HL-60 (cell line): ENCODE measurements around the gene PANK4.

Source experiments
- DNase-seq, 2 experiments: peaks; one replicate each; pipeline ENCODE4 v3.0.0-alpha.2; 2010 to 2020; ENCODE audit warnings: low read depth in 1 of 2, low spot score in 1 of 2
- H3K27ac ChIP-seq: fragments of 250-450 bp; sonication (Bioruptor Pico); replicated peaks from 2 replicates; pipeline ENCODE4 v1.5.1; 2020; ENCODE audit warnings: mild to moderate bottlenecking, moderate library complexity
- H3K27me3 ChIP-seq: fragments of 250-450 bp; sonication (Bioruptor Pico); 2 replicates; pipeline ENCODE4 v1.5.1; 2021; ENCODE audit warnings: mild to moderate bottlenecking, moderate library complexity; ENCODE audit not compliant: insufficient read depth, poor library complexity, severe bottlenecking
- H3K4me3 ChIP-seq: replicated peaks from 2 replicates; pipeline ENCODE4 v1.5.1; 2011; ENCODE audit warnings: mild to moderate bottlenecking, control low read depth, low read length; ENCODE audit not compliant: insufficient read depth
- CTCF ChIP-seq: IDR thresholded peaks from one replicate; pipeline ENCODE4 v1.5.1; 2011; ENCODE audit warnings: low read length, control low read depth, inconsistent platforms; ENCODE audit not compliant: insufficient read depth
- GABPA ChIP-seq: IDR thresholded peaks from 2 replicates; pipeline ENCODE4 v1.6.1; 2012; ENCODE audit warnings: low read depth
- POLR2AphosphoS5 ChIP-seq: IDR thresholded peaks from 2 replicates; pipeline ENCODE4 v1.6.1; 2012; ENCODE audit warnings: low read depth
- REST ChIP-seq: IDR thresholded peaks from 2 replicates; pipeline ENCODE4 v1.6.1; 2012; ENCODE audit warnings: low read depth; ENCODE audit not compliant: insufficient replicate concordance
- SPI1 ChIP-seq: IDR thresholded peaks from 2 replicates; pipeline ENCODE4 v1.6.1; 2012; ENCODE audit warnings: low read depth, mild to moderate bottlenecking, borderline replicate concordance

Gene PANK4

GRCh38 chr1:2519029-2519685 lies 7.2 kb downstream of the PANK4 start:
- DNase-seq, result no peak
- no peak for TF ChIP-seq GABPA
- no peak for TF ChIP-seq SPI1
- TF ChIP-seq CTCF, result no peak
- no peak for TF ChIP-seq POLR2AphosphoS5
- Histone ChIP-seq H3K27ac (no peak overlapping the region), H3K4me3 (no peak overlapping the region), H3K27me3 (no peaks in the 10 kb centered on the region)

GRCh38 chr1:2518528-2518927 lies 7.9 kb downstream of the PANK4 start:
- TF ChIP-seq REST (no peak), CTCF (no peak), GABPA (no peak), SPI1 (no peak), POLR2AphosphoS5 (no peak)
- H3K27ac ChIP-seq, result no peak overlapping the region
- DNase-seq, result no peak
- H3K27me3 ChIP-seq, result no peaks in the 10 kb centered on the region
- no peak overlapping the region for H3K4me3 ChIP-seq

GRCh38 chr1:2517966-2518365 lies 8.4 kb downstream of the PANK4 start:
- no peaks in the 10 kb centered on the region for H3K27me3 ChIP-seq
- DNase-seq, result no peak
- no peak overlapping the region for H3K4me3 ChIP-seq
- no peak for TF ChIP-seq GABPA
- TF ChIP-seq SPI1, result no peak
- TF ChIP-seq REST, result no peak
- no peak overlapping the region for H3K27ac ChIP-seq

- TF ChIP-seq SPI1, result no peak
- TF ChIP-seq REST, result no peak
- TF ChIP-seq GABPA, result no peak
- TF ChIP-seq CTCF, result no peak
- TF ChIP-seq POLR2AphosphoS5, result no peak
- no peak for DNase-seq
- Histone ChIP-seq H3K4me3 (no peak overlapping the region), H3K27ac (no peak overlapping the region), H3K27me3 (no peaks in the 10 kb centered on the region)
Observed at GRCh38 chr1:2516946-2517345, 9.4 kb downstream of the PANK4 start.
